Suppressor macrophage treated with lipopolysaccharide for 4 hours (primary cell): Measurements from ENCODE around the gene DLG5.

Experiments used
- DNase-seq: peaks from one replicate; pipeline ENCODE4 v3.0.0-alpha.2; 2020

DLG5 gene

GRCh38 chr10:77889277-77889903 lies 37.2 kb downstream of the DLG5 start:
- DNase-seq, result no peak

GRCh38 chr10:77888356-77888703 lies 38.2 kb downstream of the DLG5 start:
- no peak for DNase-seq

- DNase-seq, result no peak
These were observed 38.8 kb downstream of the DLG5 start for GRCh38 chr10:77887631-77888355.

- no peak for DNase-seq
These were observed 39.7 kb downstream of the DLG5 start for GRCh38 chr10:77886795-77887355.

- DNase-seq, result no peak
These were observed 42.4 kb downstream of the DLG5 start for GRCh38 chr10:77884181-77884580.

- no peak for DNase-seq
These were observed 44.9 kb downstream of the DLG5 start for GRCh38 chr10:77881636-77882035.

GRCh38 chr10:77881222-77881621 lies 45.3 kb downstream of the DLG5 start:
- no peak for DNase-seq

GRCh38 chr10:77879710-77880109 lies 46.8 kb downstream of the DLG5 start:
- DNase-seq, result no peak

GRCh38 chr10:77879065-77879464 lies 47.5 kb downstream of the DLG5 start:
- no peak for DNase-seq

GRCh38 chr10:77877441-77878344 lies 48.9 kb downstream of the DLG5 start:
- peak; percentile 57 for DNase-seq

GRCh38 chr10:77875730-77876129 lies 50.8 kb downstream of the DLG5 start:
- no peak for DNase-seq

- DNase-seq, result no peak
These were observed 51.7 kb downstream of the DLG5 start for GRCh38 chr10:77874872-77875271.

- no peak for DNase-seq
These were observed 52.8 kb downstream of the DLG5 start for GRCh38 chr10:77873536-77874380.

GRCh38 chr10:77872947-77873535 lies 53.5 kb downstream of the DLG5 start:
- DNase-seq, result no peak

- DNase-seq, result no peak
These were observed 54.2 kb downstream of the DLG5 start for GRCh38 chr10:77872151-77872946.

- DNase-seq, result no peak
These were observed 56.7 kb downstream of the DLG5 start for GRCh38 chr10:77869626-77870420.

- DNase-seq, result no peak
These were observed 58.0 kb downstream of the DLG5 start for GRCh38 chr10:77868523-77868922.

- no peak for DNase-seq
These were observed 59.3 kb downstream of the DLG5 start for GRCh38 chr10:77867124-77867719.

- no peak for DNase-seq
These were observed 60.0 kb downstream of the DLG5 start for GRCh38 chr10:77866598-77866997.
